Stimulated activated naive B cell treated with anti-CD40 and anti-IgM and Interleukin-4, amounts not matched to agents 10 μg/mL and 1 μg/mL and 100 μg/mL, for 72 hours (primary cell): ENCODE data around the gene BAHCC1.

ENCODE experiments used
- ATAC-seq, 2 donors: fragments of 150-1000 bp; cut with Tn5 transposase; replicated peaks; 2 replicates each; pipeline ENCODE4 v1.10.0; 2021; ENCODE audit warnings: moderate library complexity in 1 of 2
- DNase-seq: peaks from one replicate; pipeline ENCODE4 v3.0.0; 2021
- H3K27ac Mint-ChIP-seq: one replicate; pipeline ENCODE4 v1.8.0; 2022; ENCODE audit warnings: mild to moderate bottlenecking, mixed read lengths
- H3K27me3 Mint-ChIP-seq, 2 donors: one replicate each; pipeline ENCODE4 v1.8.0; 2022; ENCODE audit warnings: mixed read lengths in 2 of 2
- H3K36me3 Mint-ChIP-seq, 2 donors: one replicate each; pipeline ENCODE4 v1.8.0; 2022; ENCODE audit warnings: mixed read lengths in 2 of 2, mild to moderate bottlenecking in 1 of 2
- H3K4me1 Mint-ChIP-seq, 2 donors: one replicate each; pipeline ENCODE4 v1.8.0; 2022; ENCODE audit warnings: mixed read lengths in 2 of 2, mild to moderate bottlenecking in 1 of 2
- H3K4me3 Mint-ChIP-seq, 2 donors: one replicate each; pipeline ENCODE4 v1.8.0; 2022; ENCODE audit warnings: mild to moderate bottlenecking in 2 of 2, mixed read lengths in 2 of 2, moderate library complexity in 1 of 2
- H3K9me3 Mint-ChIP-seq, 2 donors: one replicate each; pipeline ENCODE4 v1.8.0; 2022; ENCODE audit warnings: mixed read lengths in 2 of 2, mild to moderate bottlenecking in 1 of 2

BAHCC1 gene

GRCh38 chr17:81470944-81471817 is 75.9 kb downstream of the BAHCC1 start:
- no peaks in the 10 kb centered on the region for H3K36me3 Mint-ChIP-seq
- no peak overlapping the region for H3K4me3 Mint-ChIP-seq
- DNase-seq: no peak
- peaks cover 0 to 3% of the 10 kb centered on the region in 2 donors for H3K9me3 Mint-ChIP-seq
- H3K27ac Mint-ChIP-seq: no peak overlapping the region
- no peaks in the 10 kb centered on the region for H3K4me1 Mint-ChIP-seq
- H3K27me3 Mint-ChIP-seq: no peaks in the 10 kb centered on the region
- no peak for ATAC-seq

GRCh38 chr17:81471818-81472456 is 76.7 kb downstream of the BAHCC1 start:
- Mint-ChIP-seq H3K27me3 (no peaks in the 10 kb centered on the region), H3K36me3 (no peaks in the 10 kb centered on the region), H3K4me1 (no peaks in the 10 kb centered on the region), H3K9me3 (peaks cover 3 to 4% of the 10 kb centered on the region in 2 donors), H3K27ac (no peak overlapping the region), H3K4me3 (no peak overlapping the region)
- ATAC-seq (peak in 1 of 2 donors; percentile 57), DNase-seq (no peak)

GRCh38 chr17:81473019-81473418 is 77.8 kb downstream of the BAHCC1 start:
- Mint-ChIP-seq H3K4me1 (no peaks in the 10 kb centered on the region), H3K27me3 (peaks cover 2 to 3% of the 10 kb centered on the region in 2 donors), H3K27ac (no peak overlapping the region), H3K4me3 (no peak overlapping the region), H3K9me3 (peaks cover 6% of the 10 kb centered on the region in 2 donors), H3K36me3 (no peaks in the 10 kb centered on the region)
- DNase-seq (no peak), ATAC-seq (no peak)

- H3K36me3 Mint-ChIP-seq: no peaks in the 10 kb centered on the region
- peaks cover 6% of the 10 kb centered on the region in 2 donors for H3K9me3 Mint-ChIP-seq
- DNase-seq (no peak), ATAC-seq (no peak)
- peaks cover 5 to 10% of the 10 kb centered on the region in 2 donors for H3K27me3 Mint-ChIP-seq
- H3K4me1 Mint-ChIP-seq: peaks cover 0 to 2% of the 10 kb centered on the region in 2 donors
- no peak overlapping the region for H3K27ac Mint-ChIP-seq
- H3K4me3 Mint-ChIP-seq: no peak overlapping the region
These were observed 79.7 kb downstream of the BAHCC1 start for GRCh38 chr17:81474958-81475357.

- Mint-ChIP-seq H3K9me3 (peaks cover 6% of the 10 kb centered on the region in 2 donors), H3K4me1 (peaks cover 2 to 6% of the 10 kb centered on the region in 2 donors), H3K36me3 (no peaks in the 10 kb centered on the region), H3K27me3 (peaks cover 5 to 14% of the 10 kb centered on the region in 2 donors), H3K4me3 (no peak overlapping the region), H3K27ac (no peak overlapping the region)
- DNase-seq (no peak), ATAC-seq (no peak)
These were observed 80.8 kb downstream of the BAHCC1 start for GRCh38 chr17:81476097-81476496.

GRCh38 chr17:81476635-81477034 is 81.4 kb downstream of the BAHCC1 start:
- no peak overlapping the region for H3K27ac Mint-ChIP-seq
- H3K4me1 Mint-ChIP-seq: peaks cover 2 to 7% of the 10 kb centered on the region in 2 donors
- H3K36me3 Mint-ChIP-seq: no peaks in the 10 kb centered on the region
- H3K9me3 Mint-ChIP-seq: peaks cover 6% of the 10 kb centered on the region in 2 donors
- peaks cover 5 to 14% of the 10 kb centered on the region in 2 donors for H3K27me3 Mint-ChIP-seq
- ATAC-seq: no peak
- no peak overlapping the region for H3K4me3 Mint-ChIP-seq
- no peak for DNase-seq

GRCh38 chr17:81477173-81477572 is 81.9 kb downstream of the BAHCC1 start:
- H3K4me1 Mint-ChIP-seq: peaks cover 7 to 12% of the 10 kb centered on the region in 2 donors
- no peak overlapping the region for H3K27ac Mint-ChIP-seq
- peaks cover 4 to 6% of the 10 kb centered on the region in 2 donors for H3K9me3 Mint-ChIP-seq
- H3K4me3 Mint-ChIP-seq: no peak overlapping the region
- H3K27me3 Mint-ChIP-seq: peaks cover 5 to 17% of the 10 kb centered on the region in 2 donors
- DNase-seq: no peak
- no peak for ATAC-seq
- no peaks in the 10 kb centered on the region for H3K36me3 Mint-ChIP-seq

- Mint-ChIP-seq H3K27ac (peak overlapping the region; percentile 4), H3K36me3 (no peaks in the 10 kb centered on the region), H3K4me1 (peaks cover 17 to 22% of the 10 kb centered on the region in 2 donors), H3K27me3 (peaks cover 5 to 17% of the 10 kb centered on the region in 2 donors), H3K9me3 (peaks cover 3 to 6% of the 10 kb centered on the region in 2 donors), H3K4me3 (no peak overlapping the region)
- DNase-seq: no peak
- no peak for ATAC-seq
These were observed 82.9 kb downstream of the BAHCC1 start for GRCh38 chr17:81478119-81478518.

- Mint-ChIP-seq H3K4me1 (peaks cover 20 to 32% of the 10 kb centered on the region in 2 donors), H3K27me3 (peaks cover 5 to 17% of the 10 kb centered on the region in 2 donors)
- no peak for DNase-seq
These were observed 84.2 kb downstream of the BAHCC1 start for GRCh38 chr17:81479175-81480071.

GRCh38 chr17:81480140-81481072 is 85.1 kb downstream of the BAHCC1 start:
- no peak for DNase-seq

More at GRCh38 chr17:81479175-81480071, 84.2 kb downstream of the BAHCC1 start:
- ATAC-seq: no peak
- H3K36me3 Mint-ChIP-seq: no peaks in the 10 kb centered on the region
- no peak overlapping the region for H3K27ac Mint-ChIP-seq
- H3K9me3 Mint-ChIP-seq: peaks cover 3 to 6% of the 10 kb centered on the region in 2 donors
- no peak overlapping the region for H3K4me3 Mint-ChIP-seq

GRCh38 chr17:81481073-81481799 is 86.0 kb downstream of the BAHCC1 start:
- Mint-ChIP-seq H3K4me1 (peaks cover 24 to 39% of the 10 kb centered on the region in 2 donors), H3K27me3 (peaks cover 5 to 20% of the 10 kb centered on the region in 2 donors), H3K4me3 (peak overlapping the region; percentile 68 to 71), H3K27ac (no peak overlapping the region), H3K36me3 (no peaks in the 10 kb centered on the region), H3K9me3 (peaks cover 3 to 6% of the 10 kb centered on the region in 2 donors)
- no peak for DNase-seq
- peak; percentile 18 to 41 for ATAC-seq

More at GRCh38 chr17:81480140-81481072, 85.1 kb downstream of the BAHCC1 start:
- ATAC-seq: no peak
- Mint-ChIP-seq H3K4me1 (peaks cover 20 to 35% of the 10 kb centered on the region in 2 donors), H3K4me3 (no peak overlapping the region), H3K36me3 (no peaks in the 10 kb centered on the region), H3K27me3 (peaks cover 5 to 17% of the 10 kb centered on the region in 2 donors), H3K9me3 (peaks cover 3 to 6% of the 10 kb centered on the region in 2 donors), H3K27ac (no peak overlapping the region)

GRCh38 chr17:81481815-81482505 is 86.7 kb downstream of the BAHCC1 start:
- Mint-ChIP-seq H3K27me3 (peaks cover 5 to 21% of the 10 kb centered on the region in 2 donors), H3K4me3 (peak overlapping the region; percentile 68 to 71), H3K36me3 (no peaks in the 10 kb centered on the region), H3K27ac (peak overlapping the region; percentile 96), H3K4me1 (peaks cover 25 to 41% of the 10 kb centered on the region in 2 donors), H3K9me3 (peaks cover 2 to 3% of the 10 kb centered on the region in 2 donors)
- DNase-seq: no peak
- ATAC-seq: no peak
